Nucleus accumbens (tissue), 56 donors: ENCODE results near the gene THSD4.
"Not testable (repeated sequence)": the region's sequence is repeated elsewhere in the genome, so short reads cannot be mapped to it uniquely, and the experiment has no call there.

Experiments used
- DNase-seq, 56 donors: peaks; one replicate each; lab custom pipeline; 2025; lab: John Stamatoyannopoulos, UW

Gene THSD4

DNA sequence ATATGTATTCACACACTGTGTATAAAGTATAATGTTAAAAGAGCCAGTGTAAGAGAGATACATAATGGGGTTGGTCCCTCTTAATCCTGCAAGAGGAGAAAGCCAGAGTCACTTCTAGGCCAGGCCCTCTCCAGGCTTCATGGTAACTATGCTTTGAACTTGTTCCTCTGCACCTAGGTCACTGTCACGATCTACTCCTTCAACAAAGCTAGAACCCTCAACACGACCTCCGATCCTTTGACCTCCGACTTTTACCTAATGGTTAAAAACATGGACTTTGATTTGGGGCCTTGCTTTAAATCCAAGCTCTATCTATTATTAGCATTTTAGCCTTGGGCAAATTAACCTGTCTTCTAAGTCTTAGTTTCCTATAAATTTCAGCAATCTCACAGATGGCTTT, 541.2 kb downstream of the THSD4 start:
- no peak for DNase-seq

DNA sequence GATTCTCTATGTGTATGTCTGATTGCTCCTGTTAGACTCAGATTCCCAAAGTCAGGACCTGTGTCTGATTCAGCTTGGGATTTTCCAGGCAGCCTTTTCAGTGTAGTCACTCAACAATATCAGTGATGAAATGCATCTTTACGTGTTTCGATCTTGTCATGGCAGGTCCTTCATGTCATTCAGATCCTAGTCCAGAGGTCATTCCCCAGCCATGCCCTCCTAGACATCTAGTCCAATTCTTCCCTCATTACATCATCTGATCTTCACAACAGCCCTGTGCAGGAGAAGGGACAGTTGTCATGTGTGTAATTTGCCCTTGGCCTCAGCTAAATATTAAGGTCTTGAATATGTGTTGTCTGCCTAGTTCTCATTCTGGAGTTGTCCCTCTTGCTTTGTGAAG, 541.9 kb downstream of the THSD4 start:
- DNase-seq, result no peak

- no peak for DNase-seq
These were observed 542.8 kb downstream of the THSD4 start for GRCh38 chr15:71658036-71658435.

- no peak for DNase-seq
These were observed 543.8 kb downstream of the THSD4 start for GRCh38 chr15:71658827-71659729.

DNA sequence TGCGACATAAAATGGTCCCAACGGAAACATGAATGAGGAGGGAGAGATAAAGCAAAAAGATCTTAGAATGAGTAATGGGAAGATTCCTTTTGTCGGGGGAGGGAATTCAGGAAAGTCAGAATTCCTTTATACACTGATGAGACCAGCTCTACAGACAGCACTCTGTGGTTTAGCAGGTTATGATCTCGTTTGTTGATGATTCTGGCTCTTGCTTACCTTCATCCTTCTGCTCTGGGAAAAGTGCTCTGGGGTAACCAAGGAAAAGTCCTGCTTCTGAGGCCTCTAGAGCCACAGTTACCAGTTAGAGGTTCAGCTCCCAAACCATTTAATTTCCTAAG, 544.4 kb downstream of the THSD4 start:
- DNase-seq, result no peak

- DNase-seq, result peak in 1 of 56 donors; percentile 2
These were observed 545.2 kb downstream of the THSD4 start for GRCh38 chr15:71660501-71660900.

DNA sequence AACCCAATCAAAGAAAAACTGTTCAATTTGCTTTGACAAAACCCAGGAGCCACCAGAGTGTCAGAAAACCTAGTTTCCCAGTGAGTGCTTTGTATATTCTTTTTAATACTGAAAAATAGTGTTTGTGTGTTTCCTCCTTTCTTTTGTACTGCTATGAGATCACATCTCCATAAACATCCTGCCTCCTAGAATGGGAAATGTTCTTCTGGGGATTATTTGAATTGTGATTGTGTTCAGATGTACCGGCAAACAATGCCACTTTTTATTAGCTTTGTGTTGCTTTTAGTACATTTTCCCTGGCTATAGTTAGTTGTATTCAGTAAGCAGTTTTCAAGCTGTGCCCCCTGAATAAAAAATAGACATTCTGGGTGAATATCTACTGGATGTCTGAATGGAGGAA, 547.0 kb downstream of the THSD4 start:
- no peak for DNase-seq

DNA sequence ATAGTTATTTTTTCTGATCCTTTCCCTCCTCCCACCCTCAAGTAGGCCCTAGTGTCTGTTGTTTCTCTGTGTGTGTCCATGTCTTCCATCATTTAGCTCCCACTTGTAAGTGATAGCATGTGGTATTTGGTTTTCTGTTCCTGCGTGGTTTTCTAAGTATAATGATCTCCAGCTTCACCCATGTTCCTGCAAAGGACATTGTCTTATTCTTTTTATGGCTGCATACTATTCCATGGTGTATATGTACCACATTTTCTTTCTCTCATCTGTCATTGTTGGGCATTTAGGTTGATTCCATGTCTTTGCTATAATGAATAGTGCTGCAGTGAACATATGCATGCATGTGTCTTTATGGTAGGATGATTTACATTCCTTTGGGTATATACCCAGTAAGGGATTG, 549.4 kb downstream of the THSD4 start:
- DNase-seq, result no peak

GRCh38 chr15:71666763-71667620, 551.7 kb downstream of the THSD4 start:
- no peak for DNase-seq

- no peak for DNase-seq
These were observed 554.4 kb downstream of the THSD4 start for GRCh38 chr15:71669688-71670087.

- DNase-seq, result not testable (repeated sequence)
These were observed 555.0 kb downstream of the THSD4 start for GRCh38 chr15:71670222-71670621.

- no peak for DNase-seq
These were observed 559.1 kb downstream of the THSD4 start for GRCh38 chr15:71674354-71674753.

GRCh38 chr15:71677352-71677751, 562.1 kb downstream of the THSD4 start:
- no peak for DNase-seq

DNA sequence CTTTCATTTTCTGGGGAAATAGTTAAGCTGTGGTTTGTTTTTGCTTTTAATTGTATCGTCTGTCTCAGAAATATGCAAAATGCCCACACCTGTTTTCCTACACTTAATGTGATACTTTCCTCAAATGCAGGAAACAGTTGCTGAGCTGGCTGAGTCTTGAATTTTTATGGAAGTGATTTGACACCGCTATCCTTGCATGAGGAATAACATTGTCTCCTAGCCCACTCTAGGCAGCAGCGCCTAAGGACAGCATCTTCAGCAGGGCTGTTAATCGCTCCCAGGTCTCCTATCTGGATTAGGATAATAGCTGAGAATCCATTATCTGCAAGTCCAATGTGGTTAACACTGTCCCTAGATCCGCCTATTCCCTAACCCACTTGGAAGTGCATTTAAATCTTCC, 562.5 kb downstream of the THSD4 start:
- no peak for DNase-seq

- DNase-seq, result no peak
These were observed 562.9 kb downstream of the THSD4 start for GRCh38 chr15:71678191-71678590.

DNA sequence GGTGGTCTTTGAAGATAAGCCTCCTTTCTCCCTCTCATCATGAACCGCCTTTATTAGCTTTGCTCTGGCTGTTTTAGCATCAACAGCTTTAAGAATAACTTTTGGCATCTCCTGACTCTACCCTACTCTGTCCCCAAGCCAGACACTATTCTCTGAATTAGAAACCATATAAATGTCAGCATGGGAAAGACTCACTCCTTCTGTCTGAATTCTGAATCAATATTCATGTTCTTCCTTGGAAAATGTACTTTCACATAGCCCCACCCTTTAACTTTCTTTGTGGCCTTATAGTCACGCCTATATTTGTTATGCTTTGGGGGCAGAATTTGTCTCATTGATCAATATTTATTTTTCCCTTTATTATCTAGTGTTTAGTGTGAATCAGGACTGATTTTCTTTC, 563.3 kb downstream of the THSD4 start:
- no peak for DNase-seq

DNA sequence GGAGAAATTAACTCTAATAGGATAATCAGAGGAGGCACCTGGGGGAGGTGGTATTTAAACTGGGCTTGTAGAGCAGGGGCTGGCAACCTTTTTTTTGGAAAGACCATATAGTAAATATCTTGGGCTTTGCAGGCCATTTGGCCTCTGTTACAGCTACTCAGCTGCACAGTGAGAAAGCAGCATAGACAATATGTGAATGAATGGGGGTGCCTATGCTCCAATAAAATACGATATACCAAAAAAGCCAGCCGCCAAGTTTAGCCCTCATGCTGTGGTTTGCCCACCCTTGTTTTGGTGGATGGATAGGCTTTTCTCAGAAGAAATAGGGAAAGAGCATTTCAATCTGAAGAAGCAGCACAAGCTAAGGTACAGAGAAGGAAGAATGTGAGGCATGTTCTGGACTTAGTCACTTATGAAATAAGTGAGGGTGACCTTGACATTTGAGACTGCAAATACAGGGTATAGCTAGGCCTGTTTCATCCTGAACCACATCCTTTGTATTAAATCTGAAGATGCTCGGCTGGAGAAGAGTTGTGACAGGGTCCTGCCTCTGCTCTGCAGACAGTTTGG, 564.0 kb downstream of the THSD4 start:
- no peak for DNase-seq

GRCh38 chr15:71679793-71680353, 564.6 kb downstream of the THSD4 start:
- DNase-seq, result no peak

- no peak for DNase-seq
These were observed 566.7 kb downstream of the THSD4 start for GRCh38 chr15:71682001-71682400.

GRCh38 chr15:71683411-71684274, 568.4 kb downstream of the THSD4 start:
- no peak for DNase-seq
